Stomach (tissue), 9 donors: ENCODE measurements around the gene MGST3. TPM values are rescaled to one million over a fixed set of nuclear protein-coding genes. Genes with fewer than 3 reads are reported as not detected.
A peak's percentile ranks its signal among the peaks of the same experiment; 100 is the strongest.

Experiments
- DNase-seq, 2 donors: peaks; one replicate each; pipeline versions ENCODE4 v3.0.0 to v3.0.0-alpha.2; 2013 to 2019
- H3K27ac ChIP-seq, 5 donors: fragments of 200-600 bp in 4 of 5; sonication (generic) in 4 of 5; one replicate each; pipeline ENCODE4 v1.5.1; 2013 to 2019; ENCODE audit warnings: mild to moderate bottlenecking in 1 of 5, moderate library complexity in 1 of 5
- H3K27me3 ChIP-seq, 3 donors: fragments of 200-600 bp; sonication (generic); one replicate each; pipeline ENCODE4 v1.5.1; 2017 to 2019; ENCODE audit warnings: mixed run types in 1 of 3
- H3K36me3 ChIP-seq, 4 donors: fragments of 200-600 bp; sonication (generic); 1 replicate in 3 of 4; 2 replicates in 1 of 4; pipeline ENCODE4 v1.5.1; 2016 to 2019
- H3K4me1 ChIP-seq, 4 donors: fragments of 200-600 bp; sonication (generic); one replicate each; pipeline ENCODE4 v1.5.1; 2016 to 2019
- H3K4me3 ChIP-seq, 4 donors: fragments of 200-600 bp; sonication (generic) in 3 of 4; one replicate each; pipeline ENCODE4 v1.5.1; 2016 to 2019; ENCODE audit warnings: mild to moderate bottlenecking in 1 of 4
- H3K9me3 ChIP-seq, 4 donors: fragments of 200-600 bp; sonication (generic); one replicate each; pipeline ENCODE4 v1.5.1; 2016 to 2019
- EP300 ChIP-seq: sonication (generic); formaldehyde crosslinking; IDR thresholded peaks from one replicate; pipeline ENCODE4 v1.6.1; 2017; ENCODE audit warnings: antibody characterized with exemption
- POLR2A ChIP-seq, 4 donors: fragments of 450-650 bp; IDR thresholded peaks; one replicate each; pipeline ENCODE4 v1.6.1; 2016; ENCODE audit warnings: antibody characterized with exemption in 4 of 4, control low read depth in 2 of 4, mild to moderate bottlenecking in 1 of 4, moderate library complexity in 1 of 4
- POLR2AphosphoS5 ChIP-seq, 3 donors: sonication (generic); formaldehyde crosslinking; IDR thresholded peaks; one replicate each; pipeline ENCODE4 v1.6.1; 2016; ENCODE audit warnings: antibody characterized with exemption in 3 of 3
- WGBS, 5 donors: extraction: QIAGEN DNeasy Blood & Tissue Kit in 3 of 5; methylation state at CpG; one replicate each; pipeline versions ENCODE4 v1.1.5 to v1.1.7; 2013 to 2018; 5-methylcytosine and 5-hydroxymethylcytosine counted together
- intact Hi-C: fragments of 100-400 bp; cut with DNase I; formaldehyde crosslinking; loops from one replicate; pipeline ENCODE4 v1.15.1; 2023; ENCODE audit warnings: low total_unique reads
- polyA plus RNA-seq, 3 donors: library from polyadenylated mRNA; stranded (reverse); fragments of 200-250 nt; gene quantifications; one replicate each; pipeline ENCODE4 v1.2.3, GENCODE V29; 2013
- total RNA-seq, 5 donors: library from RNA; depleted of rRNA; stranded (reverse); fragments of >200 nt; gene quantifications; one replicate each; pipeline versions ENCODE4 v1.1.0 to v1.2.3, GENCODE V29; 2014 to 2016
- TF ChIP-seq, protein P1 (sequence below), 7 experiments: fragments of 450-650 bp in 4 of 7; fragments of 200-600 bp in 3 of 7; sonication (generic) in 3 of 7; IDR thresholded peaks; one replicate each; pipeline ENCODE4 v1.5.1; 2016 to 2019; ENCODE audit warnings: antibody characterized with exemption in 7 of 7, control low read depth in 2 of 7, mild to moderate bottlenecking in 1 of 7
- donor health status: healthy with polysubstance abuse.
- donor health status: Bipolar disorder and iron deficiency.
- donor health status: healthy.

The MGST3 gene
- total and polyA plus RNA-seq, 8 donors = 46.1 to 310 (median 124) TPM

DNA sequence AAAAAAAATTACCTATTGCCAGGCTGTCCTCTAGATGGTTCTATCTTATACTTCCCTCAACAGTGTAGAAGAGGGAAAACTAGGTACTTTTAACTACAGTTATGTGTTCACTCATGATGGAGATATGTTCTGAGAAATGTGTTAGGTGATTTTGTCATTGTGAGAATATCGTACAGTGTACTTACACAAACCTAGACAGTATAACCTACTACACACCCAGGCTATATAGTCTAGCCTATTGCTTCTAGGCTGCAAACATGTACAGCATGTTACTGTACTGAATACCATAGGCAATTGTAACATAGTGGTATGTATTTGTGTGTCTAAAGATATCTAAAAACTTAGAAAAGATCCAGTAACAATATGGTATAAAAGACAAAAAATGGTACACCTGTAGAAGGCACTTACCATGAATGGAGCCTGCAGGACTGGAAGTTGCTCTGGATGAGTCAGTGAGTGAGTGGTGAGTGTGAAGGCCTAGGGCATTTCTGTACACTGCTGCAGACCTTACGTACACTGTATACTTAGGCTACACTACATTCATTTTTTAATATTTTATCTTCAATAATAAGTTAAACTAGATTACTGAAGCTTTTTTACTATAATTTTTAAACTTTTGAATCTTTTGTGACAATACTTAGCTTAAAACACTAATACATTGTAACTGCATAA is 13.2 kb downstream of the MGST3 start:
- intact Hi-C loops = no loop called here

DNA sequence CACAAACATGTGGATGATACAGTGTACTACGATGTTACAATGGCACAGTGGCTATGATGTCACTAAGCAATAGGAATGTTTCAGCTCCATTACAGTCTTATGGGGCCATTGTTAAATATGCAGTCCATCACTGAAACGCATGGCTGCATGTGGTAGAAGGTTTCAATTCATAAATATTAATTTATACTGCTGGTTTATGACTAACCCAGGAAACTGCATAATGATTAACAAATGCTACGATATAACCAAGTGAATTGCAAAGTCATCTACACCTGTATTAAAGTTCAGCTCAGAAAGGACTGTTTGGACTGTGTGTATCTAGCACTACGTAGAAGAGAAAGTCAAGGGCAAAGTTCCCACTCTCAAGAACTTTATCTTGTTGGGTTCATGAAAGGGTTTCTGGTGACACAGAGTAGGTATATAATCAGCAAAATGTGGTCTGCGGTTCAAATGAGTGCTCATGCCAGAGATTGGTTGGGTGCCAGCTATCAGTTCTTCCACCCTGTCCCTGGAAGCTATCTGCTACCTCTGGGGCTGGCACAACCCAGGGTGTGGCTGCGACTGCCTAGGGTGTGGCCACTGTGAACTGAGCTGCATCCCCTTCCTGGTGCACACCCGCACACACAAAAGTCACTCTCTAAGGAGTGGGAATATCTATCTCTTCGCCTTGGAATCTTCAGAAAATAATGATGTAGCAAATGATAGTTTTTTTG is 14.8 kb downstream of the MGST3 start:
- Histone ChIP-seq H3K4me1 (peaks cover 0 to 65% (median 39%) of the 10 kb centered on the region in 4 donors), H3K36me3 (peaks cover 0 to 17% (median 13%) of the 10 kb centered on the region in 4 donors), H3K27ac (peak overlapping the region in 4 of 5 donors; percentile 18 to 61 (median 40)), H3K27me3 (no peaks in the 10 kb centered on the region), H3K9me3 (no peaks in the 10 kb centered on the region), H3K4me3 (no peak overlapping the region)
- intact Hi-C loops = no loop called here
- 29 to 52% (median 44%) methylated on average over 8 of the region's 8 CpGs for WGBS, 5 donors
- no peak for TF ChIP-seq POLR2AphosphoS5 (IDR thresholded peaks at IDR 0.05)
- no peak for TF ChIP-seq EP300
- no peak for TF ChIP-seq POLR2A (IDR thresholded peaks at IDR 0.05)
- TF ChIP-seq, protein P1, sequence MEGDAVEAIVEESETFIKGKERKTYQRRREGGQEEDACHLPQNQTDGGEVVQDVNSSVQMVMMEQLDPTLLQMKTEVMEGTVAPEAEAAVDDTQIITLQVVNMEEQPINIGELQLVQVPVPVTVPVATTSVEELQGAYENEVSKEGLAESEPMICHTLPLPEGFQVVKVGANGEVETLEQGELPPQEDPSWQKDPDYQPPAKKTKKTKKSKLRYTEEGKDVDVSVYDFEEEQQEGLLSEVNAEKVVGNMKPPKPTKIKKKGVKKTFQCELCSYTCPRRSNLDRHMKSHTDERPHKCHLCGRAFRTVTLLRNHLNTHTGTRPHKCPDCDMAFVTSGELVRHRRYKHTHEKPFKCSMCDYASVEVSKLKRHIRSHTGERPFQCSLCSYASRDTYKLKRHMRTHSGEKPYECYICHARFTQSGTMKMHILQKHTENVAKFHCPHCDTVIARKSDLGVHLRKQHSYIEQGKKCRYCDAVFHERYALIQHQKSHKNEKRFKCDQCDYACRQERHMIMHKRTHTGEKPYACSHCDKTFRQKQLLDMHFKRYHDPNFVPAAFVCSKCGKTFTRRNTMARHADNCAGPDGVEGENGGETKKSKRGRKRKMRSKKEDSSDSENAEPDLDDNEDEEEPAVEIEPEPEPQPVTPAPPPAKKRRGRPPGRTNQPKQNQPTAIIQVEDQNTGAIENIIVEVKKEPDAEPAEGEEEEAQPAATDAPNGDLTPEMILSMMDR (IDR thresholded peaks at IDR 0.05) = no peak
- peak; percentile 79 to 90 for DNase-seq

More for the DNA sequence above, 13.2 kb downstream of the MGST3 start:
- no peak overlapping the region for H3K4me3 ChIP-seq
- peaks cover 0 to 12% (median 1%) of the 10 kb centered on the region in 4 donors for H3K36me3 ChIP-seq
- no peak for TF ChIP-seq POLR2AphosphoS5 (IDR thresholded peaks at IDR 0.05)
- no peak for TF ChIP-seq EP300
- TF ChIP-seq POLR2A (IDR thresholded peaks at IDR 0.05) = no peak
- TF ChIP-seq, protein P1 (IDR thresholded peaks at IDR 0.05) = no peak
- H3K9me3 ChIP-seq = no peaks in the 10 kb centered on the region
- H3K27ac ChIP-seq = peak overlapping the region in 3 of 5 donors; percentile 8 to 61 (median 49)
- DNase-seq = no peak
- no peaks in the 10 kb centered on the region for H3K27me3 ChIP-seq
- H3K4me1 ChIP-seq = peaks cover 0 to 80% (median 51%) of the 10 kb centered on the region in 4 donors
- WGBS, 5 donors = 64 to 92% (median 81%) methylated on average over 2 of the region's 2 CpGs

DNA sequence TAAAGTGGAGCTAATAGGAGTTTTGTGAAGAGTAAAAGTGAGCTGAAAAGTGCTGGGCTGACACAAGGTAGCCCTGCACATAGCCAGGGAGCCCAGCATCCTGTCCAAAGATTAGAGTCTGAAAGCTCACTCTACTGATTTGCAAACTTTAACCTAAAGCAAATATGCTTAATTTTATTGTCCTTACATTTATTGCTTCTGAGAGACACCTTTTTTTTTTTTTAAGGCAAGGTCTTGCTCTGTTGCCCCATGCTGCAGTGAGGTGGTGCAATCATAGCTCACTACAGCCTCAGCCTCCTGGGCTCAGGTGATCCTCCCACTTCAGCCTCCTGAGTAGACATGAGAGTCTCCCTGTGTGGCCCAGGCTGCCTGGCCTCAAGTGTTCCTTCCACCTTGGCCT is 16.5 kb downstream of the MGST3 start:
- Histone ChIP-seq H3K36me3 (peaks cover 4 to 34% (median 27%) of the 10 kb centered on the region in 4 donors), H3K4me1 (peaks cover 0 to 55% (median 26%) of the 10 kb centered on the region in 4 donors), H3K27ac (no peak overlapping the region), H3K4me3 (no peak overlapping the region), H3K9me3 (no peaks in the 10 kb centered on the region), H3K27me3 (no peaks in the 10 kb centered on the region)
- intact Hi-C loops = no loop called here
- TF ChIP-seq POLR2AphosphoS5 (IDR thresholded peaks at IDR 0.05) (no peak), POLR2A (IDR thresholded peaks at IDR 0.05) (no peak), EP300 (no peak)
- TF ChIP-seq, protein P1 (IDR thresholded peaks at IDR 0.05) = no peak
- no peak for DNase-seq

DNA sequence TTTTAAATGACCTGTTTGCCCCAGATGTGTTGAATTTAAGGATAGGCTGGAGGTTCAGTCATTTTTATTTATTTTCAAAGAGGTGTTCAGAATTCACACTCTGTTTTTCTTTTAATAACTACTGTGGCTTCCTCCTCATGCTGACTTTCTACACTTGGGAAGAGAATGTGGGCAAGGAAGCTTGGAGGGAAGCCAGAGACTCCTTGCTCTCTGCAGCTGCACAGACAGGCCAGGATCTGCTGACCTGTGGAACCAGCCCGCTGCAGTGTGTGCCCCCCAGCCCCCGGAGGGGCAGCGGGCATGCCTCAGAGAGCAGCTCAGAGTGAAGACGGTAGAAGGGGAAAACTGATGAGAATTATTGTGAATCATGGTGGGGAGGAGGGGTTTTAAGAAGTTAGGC is 16.9 kb downstream of the MGST3 start:
- Histone ChIP-seq H3K4me1 (peaks cover 0 to 53% (median 26%) of the 10 kb centered on the region in 4 donors), H3K4me3 (no peak overlapping the region), H3K9me3 (no peaks in the 10 kb centered on the region), H3K36me3 (peaks cover 9 to 39% (median 31%) of the 10 kb centered on the region in 4 donors), H3K27me3 (no peaks in the 10 kb centered on the region), H3K27ac (no peak overlapping the region)
- TF ChIP-seq EP300 (no peak), POLR2AphosphoS5 (IDR thresholded peaks at IDR 0.05) (no peak)
- no peak for DNase-seq
- intact Hi-C loops = no loop called here
- WGBS, 5 donors = 77 to 95% (median 90%) methylated on average over 4 of the region's 4 CpGs
